GM18519 (cell line): ENCODE data around the gene C20orf144.

Experiments used
- ATAC-seq: cut with Tn5 transposase; IDR thresholded peaks from one replicate; pipeline ENCODE4 v1.9.1; 2021; ENCODE audit warnings: mild to moderate bottlenecking, moderate library complexity; ENCODE audit not compliant: unreplicated experiment, low FRiP score

C20orf144 gene

GRCh38 chr20:33663161-33664084, 1.3 kb downstream of the C20orf144 start:
- no peak for ATAC-seq

- no peak for ATAC-seq
These were observed 2.1 kb downstream of the C20orf144 start for GRCh38 chr20:33664085-33664761.

- ATAC-seq, result no peak
These were observed 2.6 kb downstream of the C20orf144 start for GRCh38 chr20:33664762-33665144.

- peak; percentile 53 for ATAC-seq
These were observed 4.4 kb downstream of the C20orf144 start, which contains the start of gene ACTL10 for GRCh38 chr20:33666293-33667244. Gene ACTL10, plus strand, starts transcription at chr20:33666943. Its CDS starts 555 bp downstream, at chr20:33667498.

GRCh38 chr20:33667245-33667675, 5.1 kb downstream of the C20orf144 start:
- peak; percentile 7 for ATAC-seq

- ATAC-seq, result peak; percentile 28
These were observed 5.7 kb downstream of the C20orf144 start for GRCh38 chr20:33667676-33668465.

- ATAC-seq, result no peak
These were observed 6.5 kb downstream of the C20orf144 start for GRCh38 chr20:33668466-33669155.

- ATAC-seq, result no peak
These were observed 7.1 kb downstream of the C20orf144 start for GRCh38 chr20:33669224-33669623.

- ATAC-seq, result no peak
These were observed 7.9 kb downstream of the C20orf144 start for GRCh38 chr20:33669873-33670640.

GRCh38 chr20:33670715-33671499, 8.8 kb downstream of the C20orf144 start:
- ATAC-seq, result no peak

- ATAC-seq, result no peak
These were observed 9.6 kb downstream of the C20orf144 start for GRCh38 chr20:33671573-33672288.

GRCh38 chr20:33672426-33673113, 10.4 kb downstream of the C20orf144 start:
- no peak for ATAC-seq

- ATAC-seq, result no peak
These were observed 10.9 kb downstream of the C20orf144 start for GRCh38 chr20:33673114-33673409.

- no peak for ATAC-seq
These were observed 11.5 kb downstream of the C20orf144 start for GRCh38 chr20:33673410-33674293.

- ATAC-seq, result peak; percentile 42
These were observed 12.4 kb downstream of the C20orf144 start, which contains the start of gene NECAB3 for GRCh38 chr20:33674294-33675135. Gene NECAB3, minus strand, starts transcription at chr20:33674428. Its CDS starts 76 bp downstream, at chr20:33674352.
